GM19372 (cell line): ENCODE measurements around the gene ADORA1.

Source experiments
- ATAC-seq: cut with Tn5 transposase; IDR thresholded peaks from one replicate; pipeline ENCODE4 v1.9.1; 2021; ENCODE audit warnings: mild to moderate bottlenecking, low read depth, moderate library complexity; ENCODE audit not compliant: unreplicated experiment

ADORA1 gene

GRCh38 chr1:203120325-203121153 lies 7.0 kb upstream of the ADORA1 start:
- no peak for ATAC-seq

GRCh38 chr1:203121186-203122015 lies 6.1 kb upstream of the ADORA1 start:
- no peak for ATAC-seq

- no peak for ATAC-seq
These were observed 5.4 kb upstream of the ADORA1 start for GRCh38 chr1:203122159-203122558.

GRCh38 chr1:203124011-203124410 lies 3.5 kb upstream of the ADORA1 start:
- ATAC-seq = no peak

DNA sequence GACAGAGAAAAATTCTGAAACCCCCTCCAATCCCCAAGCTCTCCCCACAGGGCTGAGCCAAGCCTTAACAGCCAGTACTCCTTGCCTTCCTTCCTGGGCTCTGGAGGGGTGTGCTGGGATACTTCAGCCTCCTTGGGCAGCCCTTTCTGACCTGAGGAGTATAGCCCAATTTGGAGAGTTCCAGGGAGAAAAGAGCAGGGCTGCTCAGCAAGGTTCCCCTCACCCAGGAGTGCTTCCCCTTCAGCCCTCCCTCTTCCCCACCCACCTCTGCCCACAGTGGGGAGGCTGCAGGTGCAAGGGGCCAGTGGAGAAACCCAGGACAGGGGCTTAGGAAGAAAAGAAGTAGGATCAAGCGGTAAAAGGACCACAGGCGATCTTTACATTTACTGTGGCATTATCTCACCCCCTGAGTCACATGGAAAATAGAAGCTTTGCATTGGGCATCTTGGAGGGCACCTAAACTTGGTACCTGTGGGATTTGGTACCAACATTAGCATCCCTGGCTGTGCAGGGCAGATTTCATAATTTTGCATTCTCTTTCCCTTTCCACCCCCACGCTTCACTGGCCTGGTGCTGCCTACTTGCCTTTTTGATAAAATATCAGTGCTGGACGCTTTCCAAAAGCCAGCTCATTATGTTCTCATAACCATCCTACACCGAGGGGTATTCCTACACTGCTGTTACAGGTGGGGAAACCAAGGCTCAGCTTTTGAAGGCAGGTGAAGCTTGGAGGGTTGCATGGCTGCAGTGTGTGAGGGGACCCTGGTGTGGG lies 2.8 kb upstream of the ADORA1 start:
- ATAC-seq = no peak

- no peak for ATAC-seq
These were observed 1.2 kb upstream of the ADORA1 start for GRCh38 chr1:203126151-203126865.

- ATAC-seq = no peak
These were observed 460 bp upstream of the ADORA1 start for GRCh38 chr1:203126866-203127665.

- ATAC-seq = no peak
These were observed 847 bp downstream of the ADORA1 start for GRCh38 chr1:203128431-203128715.

GRCh38 chr1:203128716-203129500 lies 1.4 kb downstream of the ADORA1 start:
- ATAC-seq = no peak

DNA sequence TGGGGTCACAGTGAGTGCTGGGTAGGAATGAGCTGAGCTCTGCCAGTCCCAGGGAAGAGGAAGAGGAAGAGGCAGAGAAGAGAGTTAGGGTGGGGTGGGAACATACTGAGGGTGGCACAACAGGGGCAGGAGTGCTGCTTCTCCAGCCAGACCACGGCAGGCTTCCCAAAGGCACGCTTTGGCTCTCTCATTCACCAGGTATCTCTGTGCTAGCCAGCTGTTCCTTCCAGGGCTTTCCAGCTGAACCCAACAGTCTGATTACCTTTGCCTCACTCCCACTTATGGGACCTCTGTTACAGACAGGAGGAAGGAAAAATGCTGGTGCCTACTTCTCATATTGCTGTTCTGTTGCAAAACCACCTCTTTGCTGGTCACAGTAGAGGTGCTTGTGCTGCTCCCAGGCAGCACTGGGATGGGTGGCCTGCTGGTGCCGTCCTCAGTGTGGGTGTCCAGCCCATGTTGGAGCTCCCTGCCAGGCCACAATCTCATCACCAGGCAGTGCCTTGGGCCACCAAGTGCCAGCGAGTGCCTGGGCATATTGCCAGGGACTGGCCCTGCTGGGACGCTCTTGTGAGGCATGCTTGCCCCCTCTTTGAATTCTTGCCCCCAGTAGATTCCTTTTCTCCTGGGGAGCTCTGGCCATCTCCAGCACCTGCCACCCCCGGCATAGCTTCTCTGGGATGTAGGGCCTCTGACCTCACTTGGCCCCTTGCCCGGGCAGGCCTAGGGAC lies 2.1 kb downstream of the ADORA1 start:
- ATAC-seq = no peak

- no peak for ATAC-seq
These were observed 2.9 kb downstream of the ADORA1 start for GRCh38 chr1:203130358-203130985.

DNA sequence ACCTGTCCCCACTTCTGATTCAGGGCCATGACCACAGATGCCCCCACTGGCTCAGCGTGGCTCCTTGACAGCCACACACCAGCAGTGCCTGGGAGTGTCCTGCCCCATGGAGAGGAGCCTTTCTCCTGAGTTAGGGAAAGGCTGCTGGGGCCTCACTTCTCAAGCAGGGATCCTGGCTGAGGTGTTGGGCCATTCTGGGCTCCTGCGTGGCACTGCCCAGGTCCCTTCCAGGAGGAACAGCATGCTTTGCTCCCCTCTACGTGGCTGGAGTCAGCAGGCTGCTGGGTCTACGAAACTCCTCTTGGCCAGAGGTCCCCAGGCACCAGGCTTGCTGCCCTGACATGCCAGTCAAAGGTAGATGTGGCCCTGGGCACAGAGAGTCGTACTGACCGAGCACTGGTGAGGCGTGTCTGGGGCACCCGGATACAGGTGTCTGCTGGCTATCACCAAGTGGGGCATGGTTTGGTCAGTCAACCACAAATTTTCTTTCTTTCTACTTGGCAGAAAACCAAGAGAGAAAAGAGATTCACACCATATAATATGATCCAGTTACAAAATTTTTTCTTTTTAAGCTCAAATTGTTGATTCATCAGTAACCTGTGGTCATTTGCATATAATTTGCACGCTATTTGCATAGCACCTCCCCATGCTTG lies 4.1 kb downstream of the ADORA1 start:
- no peak for ATAC-seq

DNA sequence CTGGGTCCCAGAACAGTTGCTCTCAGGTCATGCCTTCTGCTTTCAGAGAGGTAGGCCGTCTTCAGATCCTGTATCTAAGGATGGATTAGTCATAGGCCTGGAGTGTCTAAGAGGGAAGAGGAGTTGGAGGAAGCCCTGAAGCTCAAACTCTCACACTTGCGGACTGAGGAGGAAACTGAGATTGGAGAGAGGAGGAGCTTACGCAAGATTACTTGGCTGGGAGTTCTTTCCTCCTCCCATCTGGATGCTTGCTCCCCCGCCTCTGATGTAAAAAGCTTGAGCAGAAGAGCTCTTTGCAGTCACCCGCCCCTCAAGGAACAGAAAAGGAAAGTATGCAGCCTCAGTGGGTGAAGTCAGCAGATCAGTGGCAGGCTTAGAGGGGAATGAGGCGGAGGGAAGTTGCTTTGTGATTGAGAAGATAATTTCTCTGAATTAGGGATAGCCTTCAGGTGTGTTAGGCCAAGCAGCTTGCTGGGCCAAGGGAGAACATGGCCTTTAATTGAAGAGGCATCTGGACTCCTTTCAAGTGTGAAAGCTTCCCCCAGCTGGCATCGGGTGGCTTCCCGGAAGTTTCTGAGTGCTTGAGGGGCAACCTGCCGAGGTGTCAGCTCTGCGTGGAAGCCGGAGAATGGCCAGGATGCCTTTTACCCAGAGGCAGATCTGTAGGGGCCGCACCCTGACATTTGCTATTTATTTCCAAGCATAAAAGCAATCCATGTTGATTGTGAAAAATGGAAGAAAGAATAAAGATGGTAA lies 6.6 kb downstream of the ADORA1 start:
- ATAC-seq = no peak

DNA sequence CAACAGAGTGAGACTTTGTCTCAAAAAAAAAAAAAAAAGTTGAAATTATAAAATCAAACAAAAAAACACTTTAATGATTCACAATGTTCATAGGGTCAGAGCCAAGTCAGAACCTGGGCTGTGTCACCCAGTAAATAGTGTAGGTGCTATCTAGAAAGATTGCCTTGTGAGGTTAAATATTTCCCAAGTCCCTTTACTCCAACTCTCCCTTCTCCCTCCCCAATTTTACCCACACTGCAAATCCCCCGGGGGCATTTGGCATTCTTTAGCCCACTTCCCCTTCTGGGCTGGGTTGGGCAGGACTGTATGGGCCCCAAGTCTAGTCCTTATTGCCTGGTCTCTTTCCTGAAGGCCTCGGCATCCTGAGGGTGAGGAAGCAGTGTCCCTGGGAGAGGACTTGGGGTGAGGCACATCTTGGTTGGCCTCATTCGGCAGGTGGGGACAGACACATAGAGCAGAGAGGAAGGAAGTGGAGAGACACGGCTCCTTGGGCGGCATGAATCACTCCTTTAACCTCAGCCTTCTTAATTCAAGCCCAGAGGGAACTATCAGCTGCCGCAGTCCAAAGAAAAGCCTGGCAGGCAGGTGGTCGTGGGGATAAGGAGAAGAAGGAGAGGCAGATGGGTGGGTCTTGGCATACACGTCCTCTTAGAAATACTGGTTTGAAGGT lies 8.2 kb downstream of the ADORA1 start:
- ATAC-seq = no peak

DNA sequence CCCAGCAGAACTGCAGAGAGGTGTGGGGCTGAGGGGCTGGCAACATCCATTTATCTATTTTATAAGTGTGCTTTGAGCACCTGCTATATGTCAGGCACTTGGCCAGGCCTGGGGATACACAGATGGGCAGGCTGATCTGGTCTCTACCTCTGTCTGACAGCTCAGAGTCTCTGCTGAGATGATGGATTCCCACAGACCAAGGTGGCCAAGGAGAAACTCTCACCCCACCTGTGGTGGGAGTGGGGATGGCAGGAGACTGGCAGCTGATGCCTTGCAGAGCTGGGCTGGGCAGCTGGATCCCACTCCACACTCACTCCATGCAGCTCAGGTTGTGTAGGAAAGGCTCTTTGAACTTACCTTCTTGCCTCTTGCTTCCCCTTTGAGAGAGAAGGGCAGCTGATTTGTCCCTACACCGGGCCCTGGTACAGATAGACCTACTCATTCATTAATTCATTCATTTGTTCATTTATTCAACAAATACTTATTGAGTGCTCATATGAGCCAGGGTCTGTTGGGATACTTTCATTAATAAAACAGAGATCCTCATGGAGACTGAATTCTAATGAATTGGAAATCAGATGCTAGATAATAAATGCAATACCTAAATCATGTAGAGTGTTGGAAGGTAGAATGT lies 9.0 kb downstream of the ADORA1 start:
- ATAC-seq = no peak

GRCh38 chr1:203137324-203137723 lies 9.8 kb downstream of the ADORA1 start:
- ATAC-seq = no peak
